Measurements from ENCODE around the gene EPHA2.

Gene EPHA2

DNA sequence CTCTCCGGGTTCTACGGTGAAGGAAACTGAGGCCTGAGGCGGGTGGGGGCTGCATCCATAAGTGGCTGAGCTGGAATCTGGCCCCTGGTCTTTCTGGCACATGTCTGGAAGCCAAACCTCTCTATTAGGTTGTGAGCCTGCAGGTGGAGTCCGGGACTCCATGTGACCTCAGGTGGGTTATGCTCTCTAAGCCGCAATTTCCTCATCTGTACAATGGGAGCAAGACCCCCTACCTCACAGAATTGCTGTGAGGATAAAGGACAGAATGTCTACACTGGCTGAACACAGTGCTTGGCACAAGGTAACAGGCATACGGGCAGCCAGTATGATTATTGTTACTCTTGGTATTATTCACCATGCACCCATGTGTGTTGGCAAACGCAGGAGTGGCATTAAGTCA is 6.7 kb downstream of the EPHA2 start:
- no peak for DNase-seq

DNA sequence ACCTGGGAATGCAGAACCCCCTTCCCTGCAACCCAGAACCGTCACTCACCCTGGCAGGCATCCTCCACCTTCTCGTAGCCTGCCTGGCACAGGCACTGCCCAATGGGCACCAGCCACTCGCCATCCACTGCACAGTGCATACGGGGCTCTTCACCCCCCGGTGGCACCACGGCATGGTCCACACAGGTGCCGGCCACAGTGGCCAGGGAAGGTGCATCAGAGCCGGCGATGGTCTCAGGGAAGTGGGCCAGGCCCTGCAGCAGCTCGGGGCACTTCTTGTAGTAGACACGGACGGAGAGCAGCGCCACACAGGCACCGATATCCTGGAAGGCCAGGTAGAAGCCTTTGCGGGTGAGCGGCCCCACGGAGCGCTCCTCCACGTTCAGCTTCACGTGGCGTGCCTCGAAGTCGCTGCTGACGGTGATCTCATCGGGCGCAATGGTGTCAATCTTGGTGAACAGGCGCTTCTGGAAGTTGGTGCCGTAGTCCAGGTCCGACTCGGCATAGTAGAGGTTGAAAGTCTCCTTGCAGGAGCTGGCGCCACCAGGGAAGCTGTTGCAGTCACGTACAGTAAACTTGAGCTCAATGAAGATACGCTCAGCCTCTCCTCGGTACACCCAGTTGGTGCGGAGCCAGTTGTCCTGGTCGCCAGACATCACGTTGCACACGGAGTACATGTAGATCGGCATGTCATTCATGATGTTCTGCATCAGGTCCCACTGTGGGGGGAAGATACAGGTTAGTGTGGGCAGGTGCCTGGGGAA is 7.4 kb downstream of the EPHA2 start:
- no peak for DNase-seq

DNA sequence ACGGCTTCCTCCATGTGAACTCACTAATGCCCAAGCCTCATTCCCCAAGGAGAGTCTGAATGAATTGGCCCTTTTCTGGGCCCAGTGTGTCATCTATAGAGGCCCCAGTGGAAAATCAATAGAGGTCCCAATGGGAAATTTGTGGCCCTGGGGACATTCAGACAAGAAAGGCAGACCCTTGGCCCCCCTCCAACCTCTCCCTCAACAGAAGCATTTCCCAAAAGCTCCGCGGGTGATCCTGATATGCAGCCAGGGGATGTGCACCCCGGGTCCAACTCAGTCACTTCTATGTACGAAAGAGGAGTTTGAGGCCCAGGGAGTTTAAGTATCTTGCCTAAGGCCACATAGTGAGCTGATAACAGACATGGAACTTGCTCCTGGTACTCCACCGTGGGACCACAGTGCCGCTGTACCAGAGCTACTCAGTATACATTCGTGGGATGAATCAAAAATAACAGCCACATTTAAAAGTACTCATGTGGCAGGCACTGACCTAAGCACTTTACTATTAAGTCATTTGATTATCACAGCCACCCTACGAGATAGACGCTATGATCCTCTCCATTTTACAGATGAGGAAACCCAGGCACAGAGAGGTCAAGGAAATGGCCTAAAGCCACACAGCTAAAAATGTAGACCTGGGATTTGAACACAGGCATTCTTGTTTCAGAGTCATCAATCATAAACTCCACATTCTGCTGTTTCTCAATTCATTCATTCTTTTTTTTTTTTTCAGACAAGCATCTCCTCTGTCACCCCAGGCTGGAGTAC is 8.5 kb downstream of the EPHA2 start:
- peak in 1 of 2 experiments; percentile 48 for DNase-seq

DNA sequence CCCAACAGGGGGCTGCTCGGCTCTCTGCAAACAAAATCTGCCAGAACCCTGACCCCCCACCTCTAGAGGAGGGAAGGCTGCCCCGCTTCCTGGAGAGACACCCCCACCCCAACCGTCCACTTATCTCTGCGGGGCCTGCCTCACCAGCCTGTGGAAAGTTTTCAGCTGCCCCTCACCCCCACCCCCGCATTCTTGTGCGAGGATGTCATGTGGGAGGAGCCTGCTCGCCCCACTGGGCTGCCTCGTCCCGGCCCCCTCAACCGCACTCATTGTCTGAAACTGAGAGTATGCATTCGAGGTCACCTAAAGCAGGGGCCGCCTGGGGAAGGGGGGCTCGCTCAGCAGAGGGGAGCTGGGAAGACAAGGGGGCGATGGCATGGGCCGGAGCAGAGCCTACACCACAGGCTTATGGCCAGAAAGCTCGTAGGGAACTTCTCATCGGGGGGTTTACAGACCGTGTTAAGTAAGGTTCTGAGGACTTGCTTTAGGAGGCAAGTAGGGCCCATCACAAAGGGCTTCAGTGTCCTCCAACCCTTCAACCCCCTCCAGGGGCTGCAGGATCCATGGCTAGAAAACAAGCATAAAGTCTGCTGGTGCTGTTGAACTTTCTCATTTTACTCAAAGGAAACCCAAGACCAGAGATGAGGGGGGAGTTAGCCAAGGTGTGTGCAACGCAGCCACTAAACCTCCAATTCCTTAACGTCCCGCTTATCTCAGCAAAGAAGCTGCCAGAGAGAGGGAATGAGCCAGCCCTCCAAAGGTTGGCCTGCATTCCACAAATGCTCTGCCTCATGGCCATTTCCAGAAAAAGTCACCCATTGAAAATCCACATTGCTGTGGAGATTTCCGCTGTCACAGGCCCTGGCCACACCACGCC is 9.4 kb downstream of the EPHA2 start:
- DNase-seq: peak; percentile 63 to 85

DNA sequence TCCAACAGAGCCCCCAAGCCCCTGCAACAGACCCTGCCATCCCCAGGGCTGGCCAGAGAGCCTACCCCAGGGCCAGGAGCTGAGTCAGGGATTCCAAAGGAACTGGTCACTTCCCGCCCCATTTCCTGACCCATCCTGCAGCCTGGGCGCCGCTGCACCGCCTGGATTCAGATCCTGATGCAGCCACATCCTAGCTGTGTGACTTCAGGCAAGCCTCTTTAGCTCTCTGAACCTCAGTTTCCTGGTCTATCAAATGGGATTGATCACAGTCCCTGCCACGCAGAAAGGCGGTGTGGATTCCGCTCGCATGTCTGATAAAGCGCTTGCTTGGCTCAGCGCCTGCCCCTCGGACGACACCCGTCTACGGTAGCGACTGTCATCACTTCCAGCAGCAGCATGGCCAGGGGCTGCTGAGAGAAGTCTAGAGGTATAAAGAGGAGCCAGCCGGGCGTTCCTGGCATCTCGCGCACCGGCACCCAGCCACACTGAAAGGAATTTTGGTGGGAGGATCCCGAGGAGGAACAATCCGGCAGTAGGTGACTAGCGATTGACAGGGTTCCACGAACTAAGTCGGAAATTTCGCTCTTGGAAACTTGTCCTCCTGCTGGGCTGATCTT is 10.1 kb downstream of the EPHA2 start:
- DNase-seq: peak; percentile 77 to 85

DNA sequence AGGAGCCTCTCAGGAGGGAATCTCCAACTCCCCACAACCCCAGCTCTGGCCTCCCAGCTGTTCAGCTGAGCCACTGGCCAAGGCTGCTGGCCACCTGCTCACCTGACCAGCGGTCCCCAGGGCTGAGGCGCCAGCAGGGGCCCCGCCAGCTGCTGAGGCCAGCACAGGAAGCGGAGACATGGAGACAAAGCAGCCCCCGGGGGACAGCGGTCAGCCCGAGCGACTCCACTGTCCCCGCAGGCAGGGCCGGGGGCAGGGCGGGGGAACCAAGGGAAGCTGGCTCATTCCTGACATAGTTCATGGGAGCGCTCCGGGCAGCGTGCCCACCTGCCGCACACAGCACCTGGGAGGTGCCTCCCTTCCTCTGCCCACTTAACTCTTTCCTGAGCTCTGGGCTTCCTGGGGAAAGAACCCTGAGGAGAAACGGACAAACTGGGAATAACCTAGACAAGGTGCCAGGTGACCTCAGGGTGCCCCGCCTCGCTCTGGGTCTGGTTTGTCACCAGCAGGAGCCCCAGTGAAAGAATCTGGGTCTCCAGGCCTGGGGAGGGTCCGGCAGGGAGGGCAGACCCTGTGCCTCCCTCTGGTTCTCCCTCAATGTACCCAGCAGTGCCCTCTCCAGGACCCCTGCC is 10.7 kb downstream of the EPHA2 start:
- peak in 1 of 2 experiments; percentile 74 for DNase-seq

DNA sequence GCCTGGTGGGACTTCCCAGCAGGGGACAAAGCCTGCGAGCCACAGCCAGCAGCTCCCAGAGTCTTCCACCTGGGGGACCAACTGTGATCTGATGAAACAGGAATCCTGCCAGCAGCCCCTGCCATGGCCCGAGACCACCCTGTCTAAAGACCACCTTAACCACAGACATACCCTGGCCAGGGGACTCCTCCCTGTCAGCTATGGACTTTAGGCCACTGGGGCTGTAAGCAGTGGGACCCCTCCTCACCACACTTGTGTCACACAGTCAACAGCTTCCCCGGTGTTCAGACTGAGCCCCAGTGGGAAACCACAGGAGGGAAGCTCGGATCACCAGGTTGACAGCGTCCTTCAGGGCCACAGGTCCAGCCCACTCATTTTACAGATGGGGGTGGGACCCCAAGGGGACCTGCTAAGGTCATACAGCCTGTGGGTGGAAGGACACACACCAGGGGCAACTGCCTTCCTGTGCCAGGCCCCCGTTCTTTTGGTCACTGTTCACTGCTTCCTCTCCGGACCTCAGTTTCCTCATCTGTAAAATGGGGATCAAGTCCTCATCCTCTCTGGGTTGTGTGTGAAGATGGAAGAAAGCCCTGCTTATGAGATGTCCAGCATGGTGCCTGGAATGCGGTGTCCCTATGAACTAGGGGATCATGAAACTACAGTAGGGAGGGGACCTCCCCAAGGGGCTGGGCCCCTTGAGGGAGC is 11.4 kb downstream of the EPHA2 start:
- DNase-seq: peak in 1 of 2 experiments; percentile 43

DNA sequence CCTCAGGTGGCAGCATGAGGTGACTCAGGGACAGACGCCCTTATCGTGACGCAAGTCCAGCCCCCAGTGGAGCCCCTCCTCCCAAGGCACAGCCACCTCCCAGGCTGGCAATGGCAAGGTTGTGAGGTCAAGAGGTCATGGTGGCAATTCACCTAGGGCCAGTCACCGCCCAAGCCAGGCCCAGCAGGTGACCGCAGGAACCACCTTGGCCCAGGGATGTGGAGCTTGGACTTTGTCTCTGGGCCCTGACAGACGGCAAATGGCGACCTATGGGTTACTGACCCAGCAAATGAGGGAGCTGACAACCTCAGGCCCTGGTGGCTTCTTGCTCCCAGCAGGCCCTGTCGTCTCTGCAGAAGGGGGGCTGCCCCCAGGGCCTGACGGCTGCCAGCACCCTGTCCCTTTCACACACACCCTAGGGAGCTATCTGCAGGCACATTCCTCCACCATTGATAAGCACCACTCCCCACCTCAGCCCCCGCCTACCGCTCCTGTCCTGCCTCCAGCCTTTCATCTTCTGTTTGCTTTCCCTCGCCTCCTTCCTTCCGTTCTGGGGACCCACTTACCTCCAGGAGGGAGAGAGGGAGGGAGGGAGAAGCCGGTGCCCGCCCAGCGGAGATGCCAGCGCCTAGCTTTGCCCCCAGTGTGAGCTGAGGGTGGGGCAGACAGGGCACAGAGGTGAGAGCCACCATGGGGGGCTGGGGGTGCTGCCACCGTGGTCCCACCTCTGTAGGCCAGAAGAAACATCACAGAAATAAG is 12.1 kb downstream of the EPHA2 start:
- DNase-seq: peak in 1 of 2 experiments; percentile 79

DNA sequence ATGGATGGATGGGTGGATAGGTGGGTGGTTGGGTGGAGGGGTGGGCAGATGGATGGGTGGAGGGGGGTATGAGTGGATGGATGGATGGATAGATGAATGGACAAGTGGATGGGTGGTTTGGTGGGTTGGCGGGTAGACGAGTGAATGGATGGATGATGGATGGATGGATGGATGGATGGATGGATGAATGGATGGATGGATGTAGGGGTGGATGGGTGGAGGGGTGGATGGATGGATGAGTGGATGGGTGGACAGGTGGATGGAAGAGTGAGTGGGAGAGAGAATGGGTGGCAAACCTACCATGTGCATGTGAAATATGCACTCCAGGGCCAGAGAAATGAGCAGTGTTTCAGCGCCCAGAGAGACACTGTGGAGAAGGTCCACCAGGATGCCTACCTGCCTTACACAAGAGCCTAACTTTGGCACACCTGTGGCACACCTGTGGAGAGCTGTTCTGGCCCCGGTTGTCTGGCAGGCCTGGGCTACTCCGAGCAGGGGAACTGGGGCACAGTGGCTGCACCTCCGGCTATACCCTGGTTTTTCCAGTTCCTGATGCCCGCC is 12.8 kb downstream of the EPHA2 start:
- DNase-seq: no peak

DNA sequence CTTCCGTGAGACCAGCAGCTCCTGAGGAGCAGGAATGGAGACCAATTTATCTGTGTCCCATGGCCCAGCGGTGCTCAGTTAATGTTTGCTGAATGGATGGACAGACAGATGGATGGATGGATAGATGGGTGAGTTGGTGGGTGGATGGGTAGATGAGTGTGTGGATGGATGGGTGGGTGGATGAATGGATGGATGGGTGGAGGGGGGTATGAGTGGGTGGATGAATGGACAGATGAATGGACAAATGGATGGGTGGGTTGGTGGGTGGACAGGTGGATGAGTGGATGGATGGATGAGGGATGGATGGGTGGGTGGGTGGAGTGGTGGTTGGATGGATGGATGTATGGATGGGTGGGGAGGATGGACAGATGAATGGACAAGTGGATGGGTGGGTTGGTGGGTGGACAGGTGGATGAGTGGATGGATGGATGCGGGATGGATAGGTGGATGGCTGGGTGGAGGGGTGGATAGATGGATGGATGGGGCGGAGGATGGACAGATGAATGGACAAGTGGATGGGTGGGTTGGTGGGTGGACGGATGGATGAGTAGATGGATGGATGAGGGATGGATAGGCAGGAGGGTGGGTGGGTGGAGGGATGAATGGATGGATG is 13.4 kb downstream of the EPHA2 start:
- DNase-seq: no peak

- DNase-seq: no peak
These were observed 14.1 kb downstream of the EPHA2 start for GRCh38 chr1:16141573-16142336.

DNA sequence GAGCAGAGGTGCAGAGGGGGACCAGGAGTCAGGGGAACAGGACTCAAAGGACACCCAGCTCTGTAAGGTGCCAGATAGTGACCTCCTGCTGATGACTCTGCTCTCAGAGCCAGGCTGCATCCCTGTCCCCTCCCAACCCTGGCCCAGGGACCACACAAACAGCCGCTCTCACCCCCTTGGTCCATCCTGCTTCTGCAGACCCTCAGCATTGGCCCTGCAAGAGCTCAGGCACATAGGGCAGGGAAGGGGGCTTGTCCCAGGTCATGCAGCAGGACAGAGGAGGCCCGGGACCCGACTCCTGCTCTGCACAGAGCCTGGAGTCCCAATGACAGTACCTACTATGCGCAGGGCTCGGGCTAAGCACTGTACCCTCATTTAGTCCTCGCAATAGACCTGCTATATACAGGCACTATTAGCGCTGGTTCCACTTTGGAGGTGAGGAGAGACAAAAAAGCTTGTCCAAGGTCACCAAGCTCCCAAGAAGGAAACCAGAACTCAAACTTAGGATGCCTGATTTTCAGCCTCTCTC is 15.7 kb downstream of the EPHA2 start:
- no peak for DNase-seq

- DNase-seq: peak; percentile 51 to 85
These were observed 16.4 kb downstream of the EPHA2 start for GRCh38 chr1:16139473-16139962.

GRCh38 chr1:16138772-16139221 is 17.1 kb downstream of the EPHA2 start:
- DNase-seq: peak; percentile 67 to 81

GRCh38 chr1:16137890-16138467 is 17.9 kb downstream of the EPHA2 start:
- DNase-seq: no peak

- DNase-seq: no peak
These were observed 20.4 kb downstream of the EPHA2 start for GRCh38 chr1:16135501-16135900.

GRCh38 chr1:16134906-16135305 is 21.0 kb downstream of the EPHA2 start:
- no peak for DNase-seq

Measured in SW 1271 (cell line).